C4-2B (cell line): ENCODE data around the gene CNIH2.
A peak's percentile ranks its signal among the peaks of the same experiment; 100 is the strongest.

Source experiments
- CTCF ChIP-seq: fragments of 450-650 bp; conservative IDR thresholded peaks from 2 replicates; pipeline ENCODE4 v1.5.1; 2017; ENCODE audit warnings: mild to moderate bottlenecking
- ZFX ChIP-seq: fragments of 450-650 bp; IDR thresholded peaks from 2 replicates; pipeline ENCODE4 v1.6.1; 2017

- TF ChIP-seq CTCF (peak; percentile 83), ZFX (no peak)
Observed at GRCh38 chr11:66258473-66258893, 19.5 kb upstream of the CNIH2 start.
